PC-9 (cell line): ENCODE results near the gene TMEM163. TPM values are rescaled to one million over a fixed set of nuclear protein-coding genes. Genes with fewer than 3 reads are reported as not detected.

Experiments used
- BruUV-seq: library from RNA; stranded (reverse); fragments of 400-500 nt; replicated peaks from 2 replicates; lab custom pipeline; 2021; lab: Mats Ljungman, UMichigan
- CTCF ChIA-PET: fragments of 300-600 bp; sonication (Branson Sonifier 250); formaldehyde crosslinking; loops from one replicate; lab custom pipeline; 2022; ENCODE audit warnings: antibody characterized with exemption; lab: Charles Lee
- POLR2A ChIA-PET: fragments of 300-600 bp; sonication (Branson Sonifier 250); formaldehyde crosslinking; loops from one replicate; lab custom pipeline; 2022; ENCODE audit warnings: antibody characterized with exemption; ENCODE audit not compliant: unreplicated experiment; lab: Charles Lee
- DNase-seq, 2 experiments: peaks; one replicate each; pipeline versions ENCODE4 v3.0.0 to v3.0.0-alpha.2; 2015 to 2022; ENCODE audit warnings: mixed read lengths in 1 of 2
- H2AFZ ChIP-seq: fragments of 200-600 bp; sonication (generic); 2 replicates; pipeline ENCODE4 v1.8.1; 2017; ENCODE audit warnings: antibody characterized with exemption
- H3F3A ChIP-seq: fragments of 200-600 bp; sonication (generic); 2 replicates; pipeline ENCODE4 v1.8.1; 2017; ENCODE audit warnings: antibody characterized with exemption, mild to moderate bottlenecking, low read depth; ENCODE audit not compliant: insufficient read depth
- H3K27ac ChIP-seq: fragments of 200-600 bp; sonication (generic); 2 replicates; pipeline ENCODE4 v1.6.1; 2016; ENCODE audit warnings: mixed run types
- H3K27me3 ChIP-seq: fragments of 200-600 bp; sonication (generic); 2 replicates; pipeline ENCODE4 v1.6.1; 2016; ENCODE audit warnings: low read depth, mixed run types; ENCODE audit not compliant: insufficient read depth
- H3K36me3 ChIP-seq: fragments of 200-600 bp; sonication (generic); 2 replicates; pipeline ENCODE4 v1.6.1; 2016; ENCODE audit warnings: low read depth, mixed run types
- H3K4me1 ChIP-seq: fragments of 200-600 bp; sonication (generic); replicated peaks from 2 replicates; pipeline ENCODE4 v1.6.1; 2016; ENCODE audit warnings: mixed run types; ENCODE audit not compliant: insufficient read depth
- H3K4me2 ChIP-seq: fragments of 200-600 bp; sonication (generic); 2 replicates; pipeline ENCODE4 v1.6.1; 2017; ENCODE audit warnings: mixed run types
- H3K4me3 ChIP-seq: fragments of 200-600 bp; sonication (generic); 2 replicates; pipeline ENCODE4 v1.6.1; 2016; ENCODE audit warnings: mixed run types
- H3K79me2 ChIP-seq: fragments of 200-600 bp; sonication (generic); 2 replicates; pipeline ENCODE4 v1.6.1; 2017; ENCODE audit warnings: low read depth, mixed run types
- H3K9me2 ChIP-seq: fragments of 200-600 bp; sonication (generic); 2 replicates; pipeline ENCODE4 v1.8.1; 2017; ENCODE audit warnings: mild to moderate bottlenecking; ENCODE audit not compliant: insufficient read depth
- H3K9me3 ChIP-seq: fragments of 200-600 bp; sonication (generic); 2 replicates; pipeline ENCODE4 v1.8.1; 2016; ENCODE audit warnings: low read depth; ENCODE audit not compliant: insufficient read depth
- H4K20me1 ChIP-seq: fragments of 200-600 bp; sonication (generic); 2 replicates; pipeline ENCODE4 v1.8.1; 2017; ENCODE audit not compliant: insufficient read depth
- EZH2 ChIP-seq: fragments of 200-600 bp; sonication (generic); IDR thresholded peaks from 2 replicates; pipeline ENCODE4 v1.8.0; 2017; ENCODE audit warnings: antibody characterized with exemption, low read depth
- intact Hi-C: fragments of 100-400 bp; cut with micrococcal nuclease; formaldehyde crosslinking; loops from one replicate; pipeline ENCODE4 v1.10.0; 2022; ENCODE audit not compliant: unreplicated experiment
- total RNA-seq: library from RNA; stranded (reverse); gene quantifications from 2 replicates; pipeline ENCODE4 v1.2.3, GENCODE V29; 2021
- TF ChIP-seq, protein P1 (sequence below): fragments of 200-600 bp; sonication (generic); conservative IDR thresholded peaks from 2 replicates; pipeline ENCODE4 v1.6.1; 2017; ENCODE audit warnings: mixed run types, antibody characterized with exemption, mild to moderate bottlenecking, moderate library complexity

Gene TMEM163
- total RNA-seq, 1 experiment from 2014 or later, result 1.4 TPM

DNA sequence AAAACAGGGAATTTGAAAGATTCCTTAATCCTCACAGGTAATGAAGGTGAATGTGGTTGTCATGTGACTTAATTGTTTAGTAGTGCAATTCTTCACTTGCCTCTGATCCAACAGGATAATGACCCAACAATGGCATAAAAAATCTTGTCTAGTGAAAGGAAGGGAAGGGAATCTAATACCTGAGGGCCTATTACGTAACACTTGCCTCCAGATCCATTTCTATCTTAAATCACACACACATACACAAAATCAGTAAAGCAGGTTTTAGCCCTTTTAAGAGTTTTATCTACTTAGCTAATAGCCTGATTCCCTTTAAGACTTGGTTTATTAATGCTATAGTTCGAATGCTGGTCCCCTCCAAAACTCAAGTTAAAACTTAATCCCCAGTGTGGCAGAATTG, 118.6 kb downstream of the TMEM163 start:
- no TSS peak for BruUV-seq
- Histone ChIP-seq H2AFZ (no peak overlapping the region), H3K36me3 (no peaks in the 10 kb centered on the region), H3K79me2 (no peaks in the 10 kb centered on the region), H3K4me2 (no peak overlapping the region), H3K9me2 (no peaks in the 10 kb centered on the region), H3F3A (no peaks in the 10 kb centered on the region), H3K4me3 (no peak overlapping the region), H3K9me3 (no peaks in the 10 kb centered on the region), H3K27me3 (no peaks in the 10 kb centered on the region), H3K27ac (no peak overlapping the region), H3K4me1 (no peaks in the 10 kb centered on the region), H4K20me1 (no peaks in the 10 kb centered on the region)
- no peak for TF ChIP-seq EZH2
- TF ChIP-seq, protein P1, sequence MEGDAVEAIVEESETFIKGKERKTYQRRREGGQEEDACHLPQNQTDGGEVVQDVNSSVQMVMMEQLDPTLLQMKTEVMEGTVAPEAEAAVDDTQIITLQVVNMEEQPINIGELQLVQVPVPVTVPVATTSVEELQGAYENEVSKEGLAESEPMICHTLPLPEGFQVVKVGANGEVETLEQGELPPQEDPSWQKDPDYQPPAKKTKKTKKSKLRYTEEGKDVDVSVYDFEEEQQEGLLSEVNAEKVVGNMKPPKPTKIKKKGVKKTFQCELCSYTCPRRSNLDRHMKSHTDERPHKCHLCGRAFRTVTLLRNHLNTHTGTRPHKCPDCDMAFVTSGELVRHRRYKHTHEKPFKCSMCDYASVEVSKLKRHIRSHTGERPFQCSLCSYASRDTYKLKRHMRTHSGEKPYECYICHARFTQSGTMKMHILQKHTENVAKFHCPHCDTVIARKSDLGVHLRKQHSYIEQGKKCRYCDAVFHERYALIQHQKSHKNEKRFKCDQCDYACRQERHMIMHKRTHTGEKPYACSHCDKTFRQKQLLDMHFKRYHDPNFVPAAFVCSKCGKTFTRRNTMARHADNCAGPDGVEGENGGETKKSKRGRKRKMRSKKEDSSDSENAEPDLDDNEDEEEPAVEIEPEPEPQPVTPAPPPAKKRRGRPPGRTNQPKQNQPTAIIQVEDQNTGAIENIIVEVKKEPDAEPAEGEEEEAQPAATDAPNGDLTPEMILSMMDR, result no peak
- DNase-seq, result no peak
- ChIA-PET CTCF (no interaction called here), POLR2A (no interaction called here)
- intact Hi-C loops, result no loop called here

DNA sequence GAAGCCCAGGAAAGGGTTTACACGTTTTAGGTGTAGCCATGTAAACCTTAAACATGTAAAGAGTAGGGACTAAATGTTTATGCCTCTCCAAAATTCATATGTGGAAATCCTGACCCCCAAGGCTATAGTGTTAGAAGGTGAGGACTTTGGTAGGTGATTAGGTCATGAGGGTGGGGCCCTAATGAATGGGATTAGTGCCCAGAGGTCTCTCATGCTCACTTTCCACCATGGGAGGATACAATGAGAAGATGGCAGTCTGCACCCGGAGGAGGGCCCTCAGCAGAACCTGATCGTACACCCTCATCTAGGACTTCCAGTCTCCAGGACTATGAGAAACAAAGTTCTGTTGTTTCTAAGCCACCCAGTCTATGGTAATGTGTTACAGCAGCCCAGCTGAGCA, 119.6 kb downstream of the TMEM163 start:
- Histone ChIP-seq H3K27ac (no peak overlapping the region), H4K20me1 (no peaks in the 10 kb centered on the region), H3F3A (no peaks in the 10 kb centered on the region), H3K27me3 (no peaks in the 10 kb centered on the region), H3K4me2 (no peak overlapping the region), H2AFZ (no peak overlapping the region), H3K36me3 (no peaks in the 10 kb centered on the region), H3K4me3 (no peak overlapping the region), H3K9me3 (no peaks in the 10 kb centered on the region), H3K4me1 (no peaks in the 10 kb centered on the region), H3K79me2 (no peaks in the 10 kb centered on the region), H3K9me2 (no peaks in the 10 kb centered on the region)
- no peak for TF ChIP-seq EZH2
- TF ChIP-seq, protein P1, result no peak
- intact Hi-C loops, result no loop called here
- POLR2A ChIA-PET, result no interaction called here
- no TSS peak for BruUV-seq
- no peak for DNase-seq
- CTCF ChIA-PET, result no interaction called here

DNA sequence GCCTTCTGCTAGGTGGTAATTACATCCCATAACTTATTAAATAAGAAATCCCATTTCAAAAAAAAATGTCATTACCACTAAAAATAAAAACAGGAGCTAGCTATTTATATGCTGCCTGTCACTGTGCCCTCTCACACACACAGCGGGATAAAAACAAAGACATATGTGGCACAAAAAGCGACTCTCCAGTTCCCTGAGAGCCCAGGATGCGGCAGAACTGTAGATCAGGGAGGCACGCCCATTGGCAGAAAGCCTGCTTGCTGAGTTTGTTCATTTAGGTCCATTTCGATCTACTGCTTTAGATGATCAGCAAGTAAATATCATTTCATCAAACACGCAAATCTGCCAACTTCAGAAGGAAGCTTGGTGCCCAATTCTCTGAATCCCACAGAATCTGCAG, 124.4 kb downstream of the TMEM163 start:
- CTCF ChIA-PET, result no interaction called here

DNA sequence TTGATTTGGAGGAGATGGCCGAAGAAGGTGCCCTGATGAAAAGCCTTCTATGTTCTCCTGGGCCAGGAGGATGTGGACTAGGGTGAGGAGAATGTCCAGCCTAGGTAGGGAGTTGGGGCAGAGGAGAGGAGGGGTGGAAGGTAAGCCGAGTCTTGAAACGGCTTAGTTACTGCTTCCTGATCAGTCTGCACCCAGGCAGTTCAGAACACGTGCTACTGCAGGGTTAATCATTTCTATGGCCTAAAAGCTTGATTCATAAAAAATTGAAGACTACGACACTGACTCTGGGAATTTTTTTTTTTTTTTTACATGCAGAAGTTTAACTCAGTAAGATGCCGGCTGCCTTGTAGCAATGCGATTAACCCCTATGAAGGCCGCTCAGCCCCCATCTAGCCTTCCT, 125.3 kb downstream of the TMEM163 start:
- TF ChIP-seq, protein P1, result no peak
- TF ChIP-seq EZH2, result no peak
- no peaks in the 10 kb centered on the region for H3K79me2 ChIP-seq
- H2AFZ ChIP-seq, result no peak overlapping the region
- intact Hi-C loops, result no loop called here
- H3K27me3 ChIP-seq, result no peaks in the 10 kb centered on the region
- no peaks in the 10 kb centered on the region for H3K4me1 ChIP-seq
- H3K4me3 ChIP-seq, result no peak overlapping the region
- H3K9me2 ChIP-seq, result no peaks in the 10 kb centered on the region
- H3F3A ChIP-seq, result no peaks in the 10 kb centered on the region
- H4K20me1 ChIP-seq, result no peaks in the 10 kb centered on the region
- H3K27ac ChIP-seq, result no peak overlapping the region
- H3K4me2 ChIP-seq, result no peak overlapping the region
- 0 out of 2 replicates have a peak, but pooled peaks cover 5% of the 10 kb centered on the region for H3K9me3 ChIP-seq
- CTCF ChIA-PET, result no interaction called here
- H3K36me3 ChIP-seq, result no peaks in the 10 kb centered on the region
- no peak for DNase-seq
- POLR2A ChIA-PET, result no interaction called here
- no TSS peak for BruUV-seq

More for the DNA sequence above, 124.4 kb downstream of the TMEM163 start:
- Histone ChIP-seq H3K36me3 (no peaks in the 10 kb centered on the region), H4K20me1 (no peaks in the 10 kb centered on the region), H3K4me3 (no peak overlapping the region), H3K9me2 (no peaks in the 10 kb centered on the region), H3K9me3 (0 out of 2 replicates have a peak, but pooled peaks cover 5% of the 10 kb centered on the region), H2AFZ (no peak overlapping the region), H3K4me1 (no peaks in the 10 kb centered on the region), H3F3A (no peaks in the 10 kb centered on the region), H3K4me2 (no peak overlapping the region), H3K27ac (no peak overlapping the region), H3K27me3 (no peaks in the 10 kb centered on the region), H3K79me2 (no peaks in the 10 kb centered on the region)
- POLR2A ChIA-PET, result no interaction called here
- DNase-seq, result no peak
- intact Hi-C loops, result no loop called here
- BruUV-seq, result no TSS peak
- no peak for TF ChIP-seq EZH2
